OCI-LY1 (cell line): ENCODE results near the gene BLOC1S2.

ENCODE experiments used
- EZH2 ChIP-seq: fragments of 200-600 bp; sonication (generic), shearing (Covaris generic); IDR thresholded peaks from 2 replicates; pipeline ENCODE4 v1.8.0; 2017; ENCODE audit warnings: borderline replicate concordance, mixed run types, mild to moderate bottlenecking, antibody characterized with exemption, low read length, moderate library complexity, mixed read lengths
- TF ChIP-seq, protein P1 (sequence below): fragments of 200-600 bp; sonication (generic), shearing (Covaris generic); IDR thresholded peaks from 2 replicates; pipeline ENCODE4 v1.5.1; 2017; ENCODE audit warnings: mild to moderate bottlenecking, antibody characterized with exemption, low read length, moderate library complexity, mixed read lengths

DNA sequence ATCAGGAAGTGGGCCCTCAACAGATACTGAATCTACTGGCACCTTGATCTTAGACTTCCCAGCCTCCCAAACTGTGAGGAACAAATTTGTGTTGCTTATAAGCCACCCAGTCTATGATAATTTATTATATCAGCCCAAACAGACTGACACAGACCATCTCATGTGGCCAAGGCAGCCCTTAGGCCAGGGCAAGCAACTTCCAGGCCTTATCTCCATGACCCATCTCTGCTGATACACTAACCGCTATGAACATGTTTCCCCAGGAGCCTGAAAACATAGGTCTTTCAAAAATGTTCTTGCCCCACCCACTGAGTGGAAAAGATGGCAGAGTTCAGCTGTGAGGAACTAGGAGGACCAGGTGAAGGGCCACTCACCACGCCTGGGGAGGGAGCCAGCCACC is 3.2 kb upstream of the BLOC1S2 start:
- TF ChIP-seq, protein P1, sequence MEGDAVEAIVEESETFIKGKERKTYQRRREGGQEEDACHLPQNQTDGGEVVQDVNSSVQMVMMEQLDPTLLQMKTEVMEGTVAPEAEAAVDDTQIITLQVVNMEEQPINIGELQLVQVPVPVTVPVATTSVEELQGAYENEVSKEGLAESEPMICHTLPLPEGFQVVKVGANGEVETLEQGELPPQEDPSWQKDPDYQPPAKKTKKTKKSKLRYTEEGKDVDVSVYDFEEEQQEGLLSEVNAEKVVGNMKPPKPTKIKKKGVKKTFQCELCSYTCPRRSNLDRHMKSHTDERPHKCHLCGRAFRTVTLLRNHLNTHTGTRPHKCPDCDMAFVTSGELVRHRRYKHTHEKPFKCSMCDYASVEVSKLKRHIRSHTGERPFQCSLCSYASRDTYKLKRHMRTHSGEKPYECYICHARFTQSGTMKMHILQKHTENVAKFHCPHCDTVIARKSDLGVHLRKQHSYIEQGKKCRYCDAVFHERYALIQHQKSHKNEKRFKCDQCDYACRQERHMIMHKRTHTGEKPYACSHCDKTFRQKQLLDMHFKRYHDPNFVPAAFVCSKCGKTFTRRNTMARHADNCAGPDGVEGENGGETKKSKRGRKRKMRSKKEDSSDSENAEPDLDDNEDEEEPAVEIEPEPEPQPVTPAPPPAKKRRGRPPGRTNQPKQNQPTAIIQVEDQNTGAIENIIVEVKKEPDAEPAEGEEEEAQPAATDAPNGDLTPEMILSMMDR: no peak
- TF ChIP-seq EZH2: no peak
